ENCODE results near the gene CD28.

The CD28 gene

GRCh38 chr2:203786549-203787351 lies 80.3 kb downstream of the CD28 start:
- no peak for DNase-seq (ENCODE audit: low read depth, low spot score)
- CTCF ChIA-PET, result interaction anchor here (0.9 to 1.0 kb wide), 2 partner anchors 67 to 253 kb away, joined by 3 read pairs; no protein-coding TSS in a partner anchor
- POLR2A ChIA-PET, result no interaction called here
- TF ChIP-seq CTCF (IDR thresholded peaks at IDR 0.05; ENCODE audit: insufficient read depth, low read length, missing control alignments), result no peak
- no peak overlapping the region for H3K4me3 ChIP-seq (ENCODE audit: low read depth, low read length)

GRCh38 chr2:203787979-203788378 lies 81.5 kb downstream of the CD28 start:
- ChIA-PET CTCF (interaction anchor here (1.0 kb wide), 1 partner anchor 68 kb away, joined by 3 read pairs; no protein-coding TSS in a partner anchor), POLR2A (no interaction called here)
- no peak for TF ChIP-seq CTCF (IDR thresholded peaks at IDR 0.05; ENCODE audit: insufficient read depth, low read length, missing control alignments)
- no peak overlapping the region for H3K4me3 ChIP-seq (ENCODE audit: low read depth, low read length)
- no peak for DNase-seq (ENCODE audit: low read depth, low spot score)
